Duodenal mucosa (tissue), 2 donors: ENCODE results near the gene COLEC12.

ENCODE experiments used
- H3K27ac ChIP-seq: one replicate; pipeline ENCODE4 v1.7.0; 2013; ENCODE audit warnings: low read depth, low read length
- H3K27me3 ChIP-seq, 2 donors: one replicate each; pipeline ENCODE4 v1.7.0; 2013; ENCODE audit warnings: low read length in 2 of 2, control low read depth in 1 of 2; ENCODE audit not compliant: insufficient read depth in 2 of 2, control insufficient read depth in 1 of 2
- H3K36me3 ChIP-seq, 2 donors: one replicate each; pipeline ENCODE4 v1.7.0; 2013; ENCODE audit warnings: low read length in 2 of 2, control low read depth in 1 of 2; ENCODE audit not compliant: insufficient read depth in 2 of 2, control insufficient read depth in 1 of 2
- H3K4me1 ChIP-seq, 2 donors: one replicate each; pipeline ENCODE4 v1.7.0; 2013; ENCODE audit warnings: low read length in 2 of 2, control low read depth in 1 of 2; ENCODE audit not compliant: insufficient read depth in 2 of 2, control insufficient read depth in 1 of 2
- H3K4me3 ChIP-seq, 2 donors: one replicate each; pipeline ENCODE4 v1.7.0; 2013; ENCODE audit warnings: low read length in 2 of 2, low read depth in 1 of 2
- H3K9ac ChIP-seq, 2 donors: one replicate each; pipeline ENCODE4 v1.7.0; 2013; ENCODE audit warnings: low read length in 2 of 2, low read depth in 1 of 2
- H3K9me3 ChIP-seq, 2 donors: one replicate each; pipeline ENCODE4 v1.7.0; 2013; ENCODE audit warnings: low read length in 2 of 2, control low read depth in 1 of 2; ENCODE audit not compliant: control insufficient read depth in 1 of 2

Gene COLEC12

GRCh38 chr18:506264-506663 lies 5.8 kb upstream of the COLEC12 start:
- Histone ChIP-seq H3K4me1 (no peaks in the 10 kb centered on the region), H3K27ac (no peak overlapping the region), H3K4me3 (no peak overlapping the region), H3K9ac (no peak overlapping the region), H3K27me3 (peaks cover 0 to 2% of the 10 kb centered on the region in 2 donors), H3K9me3 (no peaks in the 10 kb centered on the region), H3K36me3 (no peaks in the 10 kb centered on the region)

GRCh38 chr18:505483-506122 lies 5.1 kb upstream of the COLEC12 start:
- H3K27me3 ChIP-seq, result peaks cover 5 to 7% of the 10 kb centered on the region in 2 donors
- H3K9ac ChIP-seq, result no peak overlapping the region
- H3K9me3 ChIP-seq, result no peaks in the 10 kb centered on the region
- H3K27ac ChIP-seq, result no peak overlapping the region
- H3K36me3 ChIP-seq, result no peaks in the 10 kb centered on the region
- H3K4me3 ChIP-seq, result no peak overlapping the region
- H3K4me1 ChIP-seq, result peaks cover 0 to 4% of the 10 kb centered on the region in 2 donors

GRCh38 chr18:501406-501714 lies 859 bp upstream of the COLEC12 start:
- Histone ChIP-seq H3K27me3 (peaks cover 19 to 20% of the 10 kb centered on the region in 2 donors), H3K9me3 (no peaks in the 10 kb centered on the region), H3K4me1 (peaks cover 0 to 4% of the 10 kb centered on the region in 2 donors), H3K9ac (no peak overlapping the region), H3K36me3 (no peaks in the 10 kb centered on the region), H3K4me3 (no peak overlapping the region), H3K27ac (no peak overlapping the region)

- H3K36me3 ChIP-seq, result no peaks in the 10 kb centered on the region
- no peaks in the 10 kb centered on the region for H3K9me3 ChIP-seq
- peaks cover 19 to 20% of the 10 kb centered on the region in 2 donors for H3K27me3 ChIP-seq
- H3K27ac ChIP-seq, result no peak overlapping the region
- no peak overlapping the region for H3K9ac ChIP-seq
- H3K4me3 ChIP-seq, result peak overlapping the region; percentile 28 to 46
- peaks cover 0 to 4% of the 10 kb centered on the region in 2 donors for H3K4me1 ChIP-seq
Observed at GRCh38 chr18:499776-500631, 497 bp downstream of the COLEC12 start.

- Histone ChIP-seq H3K4me3 (peak overlapping the region; percentile 28 to 46), H3K27ac (no peak overlapping the region), H3K36me3 (no peaks in the 10 kb centered on the region), H3K9me3 (no peaks in the 10 kb centered on the region), H3K27me3 (peaks cover 19 to 20% of the 10 kb centered on the region in 2 donors), H3K9ac (no peak overlapping the region), H3K4me1 (peaks cover 0 to 4% of the 10 kb centered on the region in 2 donors)
Observed at GRCh38 chr18:498931-499775, 1.3 kb downstream of the COLEC12 start.

- Histone ChIP-seq H3K4me1 (peaks cover 0 to 4% of the 10 kb centered on the region in 2 donors), H3K9me3 (no peaks in the 10 kb centered on the region), H3K4me3 (no peak overlapping the region), H3K36me3 (no peaks in the 10 kb centered on the region), H3K9ac (no peak overlapping the region), H3K27me3 (peaks cover 19 to 20% of the 10 kb centered on the region in 2 donors), H3K27ac (no peak overlapping the region)
Observed at GRCh38 chr18:497688-498087, 2.8 kb downstream of the COLEC12 start.

GRCh38 chr18:495452-495851 lies 5.0 kb downstream of the COLEC12 start:
- Histone ChIP-seq H3K4me1 (no peaks in the 10 kb centered on the region), H3K36me3 (no peaks in the 10 kb centered on the region), H3K9me3 (no peaks in the 10 kb centered on the region), H3K27me3 (peaks cover 12 to 16% of the 10 kb centered on the region in 2 donors), H3K9ac (no peak overlapping the region), H3K4me3 (no peak overlapping the region), H3K27ac (no peak overlapping the region)

- no peak overlapping the region for H3K4me3 ChIP-seq
Observed at GRCh38 chr18:495017-495416, 5.5 kb downstream of the COLEC12 start.

GRCh38 chr18:493986-494983 lies 6.2 kb downstream of the COLEC12 start:
- no peaks in the 10 kb centered on the region for H3K9me3 ChIP-seq
- H3K4me1 ChIP-seq, result no peaks in the 10 kb centered on the region
- H3K27ac ChIP-seq, result no peak overlapping the region
- no peak overlapping the region for H3K9ac ChIP-seq
- no peaks in the 10 kb centered on the region for H3K36me3 ChIP-seq
- no peak overlapping the region for H3K4me3 ChIP-seq
- H3K27me3 ChIP-seq, result peaks cover 7 to 8% of the 10 kb centered on the region in 2 donors

More at GRCh38 chr18:495017-495416, 5.5 kb downstream of the COLEC12 start:
- no peak overlapping the region for H3K27ac ChIP-seq
- H3K9me3 ChIP-seq, result no peaks in the 10 kb centered on the region
- peaks cover 12 to 15% of the 10 kb centered on the region in 2 donors for H3K27me3 ChIP-seq
- H3K36me3 ChIP-seq, result no peaks in the 10 kb centered on the region
- H3K4me1 ChIP-seq, result no peaks in the 10 kb centered on the region
- H3K9ac ChIP-seq, result no peak overlapping the region
